ENCODE results near the gene LSM10.
A peak's percentile ranks its signal among the peaks of the same experiment; 100 is the strongest.

The LSM10 gene

GRCh38 chr1:36408479-36408878, 10.8 kb upstream of the LSM10 start:
- peak; percentile 68 for DNase-seq (ENCODE audit: low read depth)

GRCh38 chr1:36406440-36406839, 8.7 kb upstream of the LSM10 start:
- DNase-seq (ENCODE audit: low read depth): no peak

GRCh38 chr1:36402504-36402890, 4.8 kb upstream of the LSM10 start:
- no peak for DNase-seq (ENCODE audit: low read depth)

- no peak for DNase-seq (ENCODE audit: low read depth)
These were observed 4.1 kb upstream of the LSM10 start for GRCh38 chr1:36401602-36402503.

- DNase-seq (ENCODE audit: low read depth): no peak
These were observed 3.3 kb upstream of the LSM10 start for GRCh38 chr1:36400825-36401601.

- DNase-seq (ENCODE audit: low read depth): no peak
These were observed 2.8 kb upstream of the LSM10 start for GRCh38 chr1:36400514-36400824.

GRCh38 chr1:36398370-36398977, 766 bp upstream of the LSM10 start:
- no peak for DNase-seq (ENCODE audit: low read depth)

- DNase-seq (ENCODE audit: low read depth): no peak
These were observed 678 bp downstream of the LSM10 start for GRCh38 chr1:36397083-36397377.

- DNase-seq (ENCODE audit: low read depth): no peak
These were observed 1.3 kb downstream of the LSM10 start for GRCh38 chr1:36396359-36396758.

- DNase-seq (ENCODE audit: low read depth): no peak
These were observed 4.0 kb downstream of the LSM10 start for GRCh38 chr1:36393686-36394085.

- no peak for DNase-seq (ENCODE audit: low read depth)
These were observed 4.9 kb downstream of the LSM10 start for GRCh38 chr1:36392836-36393235.

GRCh38 chr1:36391271-36391670, 6.4 kb downstream of the LSM10 start:
- DNase-seq (ENCODE audit: low read depth): no peak

- DNase-seq (ENCODE audit: low read depth): no peak
These were observed 7.3 kb downstream of the LSM10 start for GRCh38 chr1:36390411-36390810.

- no peak for DNase-seq (ENCODE audit: low read depth)
These were observed 7.7 kb downstream of the LSM10 start for GRCh38 chr1:36389999-36390398.

GRCh38 chr1:36389261-36389660, 8.4 kb downstream of the LSM10 start:
- DNase-seq (ENCODE audit: low read depth): no peak

- peak; percentile 87 for DNase-seq (ENCODE audit: low read depth)
These were observed 10.4 kb downstream of the LSM10 start for GRCh38 chr1:36387141-36387949.

GRCh38 chr1:36386265-36387140, 11.2 kb downstream of the LSM10 start:
- DNase-seq (ENCODE audit: low read depth): peak; percentile 100

GRCh38 chr1:36385410-36386264, 12.1 kb downstream of the LSM10 start, which contains the start of gene STK40:
Gene STK40, minus strand, starts transcription at chr1:36385924. Its CDS starts 24,592 bp downstream, at chr1:36361332.
- peak; percentile 99 for DNase-seq (ENCODE audit: low read depth)

- no peak for DNase-seq (ENCODE audit: low read depth)
These were observed 12.9 kb downstream of the LSM10 start for GRCh38 chr1:36384542-36385409.
